Astrocyte (in vitro differentiated cells and primary cell): ENCODE data around the gene PDS5A. TPM values are rescaled to one million over a fixed set of nuclear protein-coding genes. Genes with fewer than 3 reads are reported as not detected.
"Not testable (repeated sequence)": the region's sequence is repeated elsewhere in the genome, so short reads cannot be mapped to it uniquely, and the experiment has no call there.

Experiments
- DNase-seq: peaks from one replicate; pipeline ENCODE4 v3.0.0-alpha.2; 2010; ENCODE audit warnings: low read depth
- FAIRE-seq: peaks from 2 replicates; lab custom pipeline; 2011; peaks lifted over from hg19 to GRCh38; lab: Jason Lieb, UNC
- H2AFZ ChIP-seq: 2 replicates; pipeline ENCODE4 v1.6.0; 2012; ENCODE audit warnings: low read depth, low read length, inconsistent platforms
- H3K27ac ChIP-seq: 2 replicates; pipeline ENCODE4 v1.5.1; 2011; ENCODE audit warnings: low read depth, low read length, inconsistent platforms
- H3K27me3 ChIP-seq: 2 replicates; pipeline ENCODE4 v1.6.0; 2011; ENCODE audit warnings: low read length, inconsistent platforms; ENCODE audit not compliant: insufficient read depth
- H3K36me3 ChIP-seq: 2 replicates; pipeline ENCODE4 v1.5.1; 2011; ENCODE audit warnings: low read length, inconsistent platforms; ENCODE audit not compliant: insufficient read depth
- H3K4me1 ChIP-seq: 2 replicates; pipeline ENCODE4 v1.5.1; 2011; ENCODE audit warnings: low read length, inconsistent platforms; ENCODE audit not compliant: insufficient read depth
- H3K4me2 ChIP-seq: 2 replicates; pipeline ENCODE4 v1.6.0; 2012; ENCODE audit warnings: low read length, inconsistent platforms
- H3K4me3 ChIP-seq: 2 replicates; pipeline ENCODE4 v1.5.1; 2011; ENCODE audit warnings: low read depth, mild to moderate bottlenecking, low read length, inconsistent platforms; ENCODE audit not compliant: insufficient read depth
- H3K79me2 ChIP-seq: 2 replicates; pipeline ENCODE4 v1.6.0; 2012; ENCODE audit warnings: mild to moderate bottlenecking, low read length, inconsistent platforms; ENCODE audit not compliant: insufficient read depth
- H3K9ac ChIP-seq: 2 replicates; pipeline ENCODE4 v1.6.0; 2012; ENCODE audit warnings: mild to moderate bottlenecking, low read length, inconsistent platforms
- H3K9me3 ChIP-seq: 2 replicates; pipeline ENCODE4 v1.5.1; 2012; ENCODE audit warnings: low read depth, mild to moderate bottlenecking, low read length, inconsistent platforms; ENCODE audit not compliant: insufficient read depth
- H4K20me1 ChIP-seq: 2 replicates; pipeline ENCODE4 v1.6.0; 2012; ENCODE audit warnings: low read length, inconsistent platforms; ENCODE audit not compliant: insufficient read depth
- H3K27ac Mint-ChIP-seq: one replicate; pipeline ENCODE4 v1.8.0; 2021; ENCODE audit warnings: mild to moderate bottlenecking, mixed read lengths; ENCODE audit not compliant: unreplicated experiment
- H3K27me3 Mint-ChIP-seq: one replicate; pipeline ENCODE4 v1.8.0; 2021; ENCODE audit warnings: low read depth, mixed read lengths; ENCODE audit not compliant: unreplicated experiment
- H3K36me3 Mint-ChIP-seq: one replicate; pipeline ENCODE4 v1.8.0; 2021; ENCODE audit warnings: low read depth, mixed read lengths; ENCODE audit not compliant: unreplicated experiment
- H3K4me1 Mint-ChIP-seq: one replicate; pipeline ENCODE4 v1.8.0; 2021; ENCODE audit warnings: low read depth, mixed read lengths; ENCODE audit not compliant: unreplicated experiment
- H3K4me3 Mint-ChIP-seq: one replicate; pipeline ENCODE4 v1.8.0; 2021; ENCODE audit warnings: mild to moderate bottlenecking, moderate library complexity, mixed read lengths; ENCODE audit not compliant: unreplicated experiment
- H3K9me3 Mint-ChIP-seq: one replicate; pipeline ENCODE4 v1.8.0; 2021; ENCODE audit warnings: mild to moderate bottlenecking, mixed read lengths; ENCODE audit not compliant: unreplicated experiment
- CTCF ChIP-seq: IDR thresholded peaks from 2 replicates; pipeline ENCODE4 v1.5.1; 2011; ENCODE audit warnings: low read depth, mild to moderate bottlenecking, inconsistent platforms, low read length, moderate library complexity; ENCODE audit not compliant: insufficient read depth
- EZH2 ChIP-seq: IDR thresholded peaks from 2 replicates; pipeline ENCODE4 v1.6.1; 2012; ENCODE audit warnings: mild to moderate bottlenecking, low read length, inconsistent platforms; ENCODE audit not compliant: insufficient read depth
- total RNA-seq: library from RNA; stranded (reverse); gene quantifications from 2 replicates; pipeline ENCODE4 v1.2.1, GENCODE V29; 2021

PDS5A gene
- total RNA-seq, 1 donor from 2014 or later, result 55.9 TPM

GRCh38 chr4:39820186-39820585 lies 157.5 kb downstream of the PDS5A start:
- no peak for FAIRE-seq
- Histone ChIP-seq H3K4me1 (no peaks in the 10 kb centered on the region), H3K36me3 (peaks cover 6% of the 10 kb centered on the region), H3K27ac (no peak overlapping the region), H3K4me3 (no peak overlapping the region), H3K79me2 (no peaks in the 10 kb centered on the region), H3K4me2 (no peak overlapping the region), H3K9ac (no peak overlapping the region), H3K9me3 (no peaks in the 10 kb centered on the region), H4K20me1 (no peaks in the 10 kb centered on the region), H3K27me3 (no peaks in the 10 kb centered on the region), H2AFZ (no peak overlapping the region)
- no peak for DNase-seq
- Mint-ChIP-seq H3K27ac (no peak overlapping the region), H3K27me3 (no peaks in the 10 kb centered on the region), H3K36me3 (peaks cover 7% of the 10 kb centered on the region), H3K4me1 (peaks cover 20% of the 10 kb centered on the region), H3K9me3 (no peaks in the 10 kb centered on the region), H3K4me3 (no peak overlapping the region)
- no peak for TF ChIP-seq EZH2
- TF ChIP-seq CTCF, result no peak

GRCh38 chr4:39818646-39819045 lies 159.1 kb downstream of the PDS5A start:
- Histone ChIP-seq H2AFZ (no peak overlapping the region), H3K4me1 (no peaks in the 10 kb centered on the region), H3K9ac (no peak overlapping the region), H3K9me3 (no peaks in the 10 kb centered on the region), H3K79me2 (no peaks in the 10 kb centered on the region), H4K20me1 (peaks cover 8% of the 10 kb centered on the region), H3K27me3 (no peaks in the 10 kb centered on the region), H3K4me3 (no peak overlapping the region), H3K36me3 (no peaks in the 10 kb centered on the region), H3K4me2 (no peak overlapping the region), H3K27ac (no peak overlapping the region)
- no peaks in the 10 kb centered on the region for H3K27me3 Mint-ChIP-seq
- no peak for DNase-seq
- TF ChIP-seq CTCF (no peak), EZH2 (no peak)
- FAIRE-seq, result no peak
- no peak overlapping the region for H3K27ac Mint-ChIP-seq
- no peaks in the 10 kb centered on the region for H3K9me3 Mint-ChIP-seq
- no peak overlapping the region for H3K4me3 Mint-ChIP-seq
- H3K4me1 Mint-ChIP-seq, result peaks cover 6% of the 10 kb centered on the region
- H3K36me3 Mint-ChIP-seq, result peaks cover 7% of the 10 kb centered on the region

DNA sequence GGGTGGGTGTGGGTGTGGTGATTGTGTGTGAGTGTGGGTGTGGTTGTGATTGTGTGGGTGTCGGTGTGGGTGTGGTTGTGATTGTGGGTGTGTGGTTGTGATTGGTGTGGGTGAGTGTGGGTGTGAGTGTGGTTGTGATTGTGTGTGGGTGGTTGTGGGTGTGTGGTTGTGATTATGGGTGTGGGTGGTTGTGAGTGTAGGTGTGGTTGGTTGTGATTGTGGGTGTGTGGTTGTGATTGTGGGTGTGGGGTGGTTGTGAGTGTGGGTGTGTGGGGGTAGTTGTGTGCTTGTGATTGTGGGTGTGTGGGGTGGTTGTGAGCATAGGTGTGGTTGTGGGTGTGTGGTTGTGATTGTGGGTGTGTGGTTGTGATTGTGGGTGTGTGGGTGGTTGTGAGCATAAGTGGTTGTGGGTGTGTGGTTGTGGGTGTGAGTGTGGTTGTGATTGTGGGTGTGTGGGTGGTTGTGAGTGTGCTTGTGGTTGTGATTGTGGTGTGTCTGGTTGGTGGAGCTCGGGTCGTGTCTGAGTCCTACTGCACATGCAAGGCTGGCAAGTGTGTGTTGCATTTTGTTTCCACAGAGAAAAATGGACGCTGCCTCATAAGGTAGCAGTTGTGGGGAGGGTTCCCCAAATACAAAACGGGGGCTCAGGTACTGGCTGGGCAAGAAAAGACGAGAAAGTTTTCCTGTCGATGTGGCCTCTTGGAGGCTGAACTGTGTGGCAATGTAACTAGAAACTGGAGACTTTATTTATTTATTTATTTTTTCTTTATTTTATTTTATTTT lies 163.1 kb downstream of the PDS5A start:
- no peak for FAIRE-seq
- peaks cover under 1% of the 10 kb centered on the region for H3K9me3 Mint-ChIP-seq
- Histone ChIP-seq H2AFZ (no peak overlapping the region), H3K27ac (no peak overlapping the region), H4K20me1 (peaks cover 8% of the 10 kb centered on the region), H3K4me2 (no peak overlapping the region), H3K79me2 (no peaks in the 10 kb centered on the region), H3K4me1 (no peaks in the 10 kb centered on the region), H3K27me3 (no peaks in the 10 kb centered on the region), H3K36me3 (no peaks in the 10 kb centered on the region), H3K4me3 (no peak overlapping the region), H3K9ac (no peak overlapping the region), H3K9me3 (no peaks in the 10 kb centered on the region)
- no peaks in the 10 kb centered on the region for H3K27me3 Mint-ChIP-seq
- TF ChIP-seq CTCF, result no peak
- no peak for TF ChIP-seq EZH2
- H3K36me3 Mint-ChIP-seq, result no peaks in the 10 kb centered on the region
- no peak overlapping the region for H3K27ac Mint-ChIP-seq
- H3K4me3 Mint-ChIP-seq, result no peak overlapping the region
- H3K4me1 Mint-ChIP-seq, result no peaks in the 10 kb centered on the region
- peak; percentile 16 for DNase-seq

GRCh38 chr4:39813761-39814160 lies 163.9 kb downstream of the PDS5A start:
- not testable (repeated sequence) for DNase-seq, H3K36me3 ChIP-seq, H3K27ac ChIP-seq, H3K4me3 ChIP-seq, H2AFZ ChIP-seq, H3K9me3 ChIP-seq, H3K27me3 ChIP-seq, H3K4me3 Mint-ChIP-seq, H3K79me2 ChIP-seq, H3K27ac Mint-ChIP-seq, H3K4me2 ChIP-seq, H3K36me3 Mint-ChIP-seq, H3K27me3 Mint-ChIP-seq, H3K4me1 Mint-ChIP-seq, FAIRE-seq, H3K4me1 ChIP-seq, H3K9ac ChIP-seq, H3K9me3 Mint-ChIP-seq, H4K20me1 ChIP-seq
